ENCODE data around the gene SPECC1L. TPM values are rescaled to one million over a fixed set of nuclear protein-coding genes. Genes with fewer than 3 reads are reported as not detected.

Gene SPECC1L
- total RNA-seq = 77.6 TPM

GRCh38 chr22:24270556-24271385 lies at the start of gene SPECC1L:
Gene SPECC1L (plus strand): TSS chr22:24270831. CDS start chr22:24302232, 31,401 bp downstream.

GRCh38 chr22:24245030-24245431 lies 25.6 kb upstream of the SPECC1L start, which contains the start of gene GGT5:
Gene GGT5 (minus strand): TSS chr22:24245082. CDS start chr22:24244725, 357 bp downstream.

GRCh38 chr22:24427500-24428164 lies 157.0 kb downstream of the SPECC1L start, which contains the start of gene ADORA2A:
Gene ADORA2A (plus strand): TSS chr22:24427599. CDS start chr22:24433405, 5,806 bp downstream.

Other genes starting within 250 kb of the SPECC1L start
- gene SUSD2, start 89.3 kb upstream of the SPECC1L start, total RNA-seq = 2.6 TPM
- 13.2 TPM for gene GGT5, start 25.7 kb upstream of the SPECC1L start, total RNA-seq
- 18.5 TPM for gene ADORA2A, start 156.8 kb downstream of the SPECC1L start, total RNA-seq
- 2.5 TPM for gene UPB1, start 224.5 kb downstream of the SPECC1L start, total RNA-seq

All from camera-type eye (tissue), 1 donor.